Activated naive CD4-positive, alpha-beta T cell treated with anti-CD3 and anti-CD28 coated beads, Interleukin-2, amount 50 U/mL, for 24 hours (primary cell): Measurements from ENCODE around the gene IFT52.

ENCODE experiments used
- H3K27ac Mint-ChIP-seq: one replicate; pipeline ENCODE4 v1.8.0; 2021; ENCODE audit warnings: mild to moderate bottlenecking, mixed read lengths
- H3K27me3 Mint-ChIP-seq: one replicate; pipeline ENCODE4 v1.8.0; 2021; ENCODE audit warnings: mixed read lengths
- H3K36me3 Mint-ChIP-seq: one replicate; pipeline ENCODE4 v1.8.0; 2021; ENCODE audit warnings: mixed read lengths
- H3K4me1 Mint-ChIP-seq: one replicate; pipeline ENCODE4 v1.8.0; 2021; ENCODE audit warnings: mixed read lengths
- H3K4me3 Mint-ChIP-seq: one replicate; pipeline ENCODE4 v1.8.0; 2021; ENCODE audit warnings: mild to moderate bottlenecking, mixed read lengths
- H3K9me3 Mint-ChIP-seq: one replicate; pipeline ENCODE4 v1.8.0; 2021; ENCODE audit warnings: mixed read lengths

IFT52 gene

GRCh38 chr20:43563429-43563828 is 27.3 kb upstream of the IFT52 start:
- no peak overlapping the region for H3K4me3 Mint-ChIP-seq
- no peaks in the 10 kb centered on the region for H3K36me3 Mint-ChIP-seq
- H3K9me3 Mint-ChIP-seq, result no peaks in the 10 kb centered on the region
- no peaks in the 10 kb centered on the region for H3K4me1 Mint-ChIP-seq
- no peak overlapping the region for H3K27ac Mint-ChIP-seq
- no peaks in the 10 kb centered on the region for H3K27me3 Mint-ChIP-seq

- Mint-ChIP-seq H3K4me1 (no peaks in the 10 kb centered on the region), H3K36me3 (no peaks in the 10 kb centered on the region), H3K9me3 (no peaks in the 10 kb centered on the region), H3K4me3 (no peak overlapping the region), H3K27ac (no peak overlapping the region), H3K27me3 (no peaks in the 10 kb centered on the region)
Measured at GRCh38 chr20:43563991-43564390, 26.7 kb upstream of the IFT52 start.

- Mint-ChIP-seq H3K4me1 (no peaks in the 10 kb centered on the region), H3K27me3 (no peaks in the 10 kb centered on the region), H3K9me3 (no peaks in the 10 kb centered on the region), H3K27ac (no peak overlapping the region), H3K36me3 (no peaks in the 10 kb centered on the region), H3K4me3 (no peak overlapping the region)
Measured at GRCh38 chr20:43564455-43564854, 26.3 kb upstream of the IFT52 start.

GRCh38 chr20:43564993-43565757 is 25.6 kb upstream of the IFT52 start:
- H3K9me3 Mint-ChIP-seq, result no peaks in the 10 kb centered on the region
- no peaks in the 10 kb centered on the region for H3K36me3 Mint-ChIP-seq
- H3K4me3 Mint-ChIP-seq, result no peak overlapping the region
- H3K27ac Mint-ChIP-seq, result no peak overlapping the region
- no peaks in the 10 kb centered on the region for H3K27me3 Mint-ChIP-seq
- no peaks in the 10 kb centered on the region for H3K4me1 Mint-ChIP-seq

GRCh38 chr20:43565758-43566104 is 25.0 kb upstream of the IFT52 start:
- Mint-ChIP-seq H3K9me3 (no peaks in the 10 kb centered on the region), H3K4me3 (no peak overlapping the region), H3K27ac (no peak overlapping the region), H3K27me3 (no peaks in the 10 kb centered on the region), H3K4me1 (no peaks in the 10 kb centered on the region), H3K36me3 (no peaks in the 10 kb centered on the region)

GRCh38 chr20:43567477-43567876 is 23.3 kb upstream of the IFT52 start:
- Mint-ChIP-seq H3K27me3 (no peaks in the 10 kb centered on the region), H3K9me3 (no peaks in the 10 kb centered on the region), H3K4me1 (no peaks in the 10 kb centered on the region), H3K36me3 (no peaks in the 10 kb centered on the region), H3K4me3 (no peak overlapping the region), H3K27ac (no peak overlapping the region)

GRCh38 chr20:43568706-43569105 is 22.0 kb upstream of the IFT52 start:
- no peaks in the 10 kb centered on the region for H3K9me3 Mint-ChIP-seq
- no peaks in the 10 kb centered on the region for H3K4me1 Mint-ChIP-seq
- no peaks in the 10 kb centered on the region for H3K36me3 Mint-ChIP-seq
- no peak overlapping the region for H3K27ac Mint-ChIP-seq
- H3K4me3 Mint-ChIP-seq, result no peak overlapping the region
- H3K27me3 Mint-ChIP-seq, result no peaks in the 10 kb centered on the region

- Mint-ChIP-seq H3K4me1 (no peaks in the 10 kb centered on the region), H3K9me3 (no peaks in the 10 kb centered on the region), H3K4me3 (no peak overlapping the region), H3K36me3 (no peaks in the 10 kb centered on the region), H3K27ac (no peak overlapping the region), H3K27me3 (no peaks in the 10 kb centered on the region)
Measured at GRCh38 chr20:43569282-43569681, 21.5 kb upstream of the IFT52 start.

GRCh38 chr20:43570496-43570895 is 20.2 kb upstream of the IFT52 start:
- no peak overlapping the region for H3K4me3 Mint-ChIP-seq
- H3K4me1 Mint-ChIP-seq, result no peaks in the 10 kb centered on the region
- H3K27me3 Mint-ChIP-seq, result no peaks in the 10 kb centered on the region
- H3K36me3 Mint-ChIP-seq, result no peaks in the 10 kb centered on the region
- no peak overlapping the region for H3K27ac Mint-ChIP-seq
- H3K9me3 Mint-ChIP-seq, result no peaks in the 10 kb centered on the region

- no peak overlapping the region for H3K27ac Mint-ChIP-seq
- H3K4me3 Mint-ChIP-seq, result no peak overlapping the region
- H3K9me3 Mint-ChIP-seq, result no peaks in the 10 kb centered on the region
- no peaks in the 10 kb centered on the region for H3K27me3 Mint-ChIP-seq
- no peaks in the 10 kb centered on the region for H3K4me1 Mint-ChIP-seq
- H3K36me3 Mint-ChIP-seq, result no peaks in the 10 kb centered on the region
Measured at GRCh38 chr20:43571310-43571709, 19.4 kb upstream of the IFT52 start.

GRCh38 chr20:43571771-43572170 is 19.0 kb upstream of the IFT52 start:
- H3K27ac Mint-ChIP-seq, result no peak overlapping the region
- H3K4me3 Mint-ChIP-seq, result no peak overlapping the region
- no peaks in the 10 kb centered on the region for H3K27me3 Mint-ChIP-seq
- H3K4me1 Mint-ChIP-seq, result no peaks in the 10 kb centered on the region
- H3K36me3 Mint-ChIP-seq, result no peaks in the 10 kb centered on the region
- H3K9me3 Mint-ChIP-seq, result no peaks in the 10 kb centered on the region

- Mint-ChIP-seq H3K4me1 (no peaks in the 10 kb centered on the region), H3K4me3 (no peak overlapping the region), H3K36me3 (no peaks in the 10 kb centered on the region), H3K27ac (no peak overlapping the region), H3K9me3 (no peaks in the 10 kb centered on the region), H3K27me3 (no peaks in the 10 kb centered on the region)
Measured at GRCh38 chr20:43572891-43573290, 17.8 kb upstream of the IFT52 start.

GRCh38 chr20:43576108-43576507 is 14.6 kb upstream of the IFT52 start:
- Mint-ChIP-seq H3K4me3 (no peak overlapping the region), H3K9me3 (no peaks in the 10 kb centered on the region), H3K36me3 (no peaks in the 10 kb centered on the region), H3K27ac (no peak overlapping the region), H3K27me3 (no peaks in the 10 kb centered on the region), H3K4me1 (no peaks in the 10 kb centered on the region)

GRCh38 chr20:43579861-43580793 is 10.6 kb upstream of the IFT52 start:
- Mint-ChIP-seq H3K27ac (no peak overlapping the region), H3K27me3 (no peaks in the 10 kb centered on the region), H3K4me1 (no peaks in the 10 kb centered on the region), H3K36me3 (no peaks in the 10 kb centered on the region), H3K4me3 (no peak overlapping the region), H3K9me3 (no peaks in the 10 kb centered on the region)

- Mint-ChIP-seq H3K4me1 (no peaks in the 10 kb centered on the region), H3K27me3 (peaks cover 2% of the 10 kb centered on the region), H3K4me3 (no peak overlapping the region), H3K36me3 (no peaks in the 10 kb centered on the region), H3K27ac (no peak overlapping the region), H3K9me3 (no peaks in the 10 kb centered on the region)
Measured at GRCh38 chr20:43583133-43583864, 7.4 kb upstream of the IFT52 start.

- Mint-ChIP-seq H3K36me3 (no peaks in the 10 kb centered on the region), H3K4me1 (no peaks in the 10 kb centered on the region), H3K4me3 (no peak overlapping the region), H3K27ac (no peak overlapping the region), H3K9me3 (no peaks in the 10 kb centered on the region), H3K27me3 (peaks cover 2% of the 10 kb centered on the region)
Measured at GRCh38 chr20:43583982-43584432, 6.7 kb upstream of the IFT52 start.
